HL-60 (cell line): Measurements from ENCODE around the gene PRRT1B.

Source experiments
- DNase-seq, 2 experiments: peaks; one replicate each; pipeline ENCODE4 v3.0.0-alpha.2; 2010 to 2020; ENCODE audit warnings: low read depth in 1 of 2, low spot score in 1 of 2
- H3K27ac ChIP-seq: fragments of 250-450 bp; sonication (Bioruptor Pico); replicated peaks from 2 replicates; pipeline ENCODE4 v1.5.1; 2020; ENCODE audit warnings: mild to moderate bottlenecking, moderate library complexity
- H3K27me3 ChIP-seq: fragments of 250-450 bp; sonication (Bioruptor Pico); 2 replicates; pipeline ENCODE4 v1.5.1; 2021; ENCODE audit warnings: mild to moderate bottlenecking, moderate library complexity; ENCODE audit not compliant: insufficient read depth, poor library complexity, severe bottlenecking
- H3K4me3 ChIP-seq: replicated peaks from 2 replicates; pipeline ENCODE4 v1.5.1; 2011; ENCODE audit warnings: mild to moderate bottlenecking, control low read depth, low read length; ENCODE audit not compliant: insufficient read depth
- GABPA ChIP-seq: IDR thresholded peaks from 2 replicates; pipeline ENCODE4 v1.6.1; 2012; ENCODE audit warnings: low read depth
- POLR2AphosphoS5 ChIP-seq: IDR thresholded peaks from 2 replicates; pipeline ENCODE4 v1.6.1; 2012; ENCODE audit warnings: low read depth
- SPI1 ChIP-seq: IDR thresholded peaks from 2 replicates; pipeline ENCODE4 v1.6.1; 2012; ENCODE audit warnings: low read depth, mild to moderate bottlenecking, borderline replicate concordance
- TF ChIP-seq, protein P1 (sequence below): IDR thresholded peaks from 2 replicates; pipeline ENCODE4 v1.6.1; 2012; ENCODE audit warnings: low read depth; ENCODE audit not compliant: insufficient replicate concordance
- TF ChIP-seq, protein P2 (sequence below): IDR thresholded peaks from one replicate; pipeline ENCODE4 v1.5.1; 2011; ENCODE audit warnings: low read length, control low read depth, inconsistent platforms; ENCODE audit not compliant: insufficient read depth

The PRRT1B gene

GRCh38 chr9:131534721-131535237 lies 10.5 kb upstream of the PRRT1B start:
- DNase-seq = no peak
- Histone ChIP-seq H3K27ac (no peak overlapping the region), H3K27me3 (no peaks in the 10 kb centered on the region), H3K4me3 (no peak overlapping the region)
- TF ChIP-seq POLR2AphosphoS5 = no peak
- TF ChIP-seq, protein P1, sequence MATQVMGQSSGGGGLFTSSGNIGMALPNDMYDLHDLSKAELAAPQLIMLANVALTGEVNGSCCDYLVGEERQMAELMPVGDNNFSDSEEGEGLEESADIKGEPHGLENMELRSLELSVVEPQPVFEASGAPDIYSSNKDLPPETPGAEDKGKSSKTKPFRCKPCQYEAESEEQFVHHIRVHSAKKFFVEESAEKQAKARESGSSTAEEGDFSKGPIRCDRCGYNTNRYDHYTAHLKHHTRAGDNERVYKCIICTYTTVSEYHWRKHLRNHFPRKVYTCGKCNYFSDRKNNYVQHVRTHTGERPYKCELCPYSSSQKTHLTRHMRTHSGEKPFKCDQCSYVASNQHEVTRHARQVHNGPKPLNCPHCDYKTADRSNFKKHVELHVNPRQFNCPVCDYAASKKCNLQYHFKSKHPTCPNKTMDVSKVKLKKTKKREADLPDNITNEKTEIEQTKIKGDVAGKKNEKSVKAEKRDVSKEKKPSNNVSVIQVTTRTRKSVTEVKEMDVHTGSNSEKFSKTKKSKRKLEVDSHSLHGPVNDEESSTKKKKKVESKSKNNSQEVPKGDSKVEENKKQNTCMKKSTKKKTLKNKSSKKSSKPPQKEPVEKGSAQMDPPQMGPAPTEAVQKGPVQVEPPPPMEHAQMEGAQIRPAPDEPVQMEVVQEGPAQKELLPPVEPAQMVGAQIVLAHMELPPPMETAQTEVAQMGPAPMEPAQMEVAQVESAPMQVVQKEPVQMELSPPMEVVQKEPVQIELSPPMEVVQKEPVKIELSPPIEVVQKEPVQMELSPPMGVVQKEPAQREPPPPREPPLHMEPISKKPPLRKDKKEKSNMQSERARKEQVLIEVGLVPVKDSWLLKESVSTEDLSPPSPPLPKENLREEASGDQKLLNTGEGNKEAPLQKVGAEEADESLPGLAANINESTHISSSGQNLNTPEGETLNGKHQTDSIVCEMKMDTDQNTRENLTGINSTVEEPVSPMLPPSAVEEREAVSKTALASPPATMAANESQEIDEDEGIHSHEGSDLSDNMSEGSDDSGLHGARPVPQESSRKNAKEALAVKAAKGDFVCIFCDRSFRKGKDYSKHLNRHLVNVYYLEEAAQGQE = no peak
- TF ChIP-seq SPI1 = no peak
- TF ChIP-seq GABPA = no peak

- no peak for DNase-seq
- Histone ChIP-seq H3K27ac (no peak overlapping the region), H3K4me3 (no peak overlapping the region), H3K27me3 (no peaks in the 10 kb centered on the region)
- TF ChIP-seq, protein P1 = no peak
- TF ChIP-seq POLR2AphosphoS5 = no peak
- TF ChIP-seq, protein P2, sequence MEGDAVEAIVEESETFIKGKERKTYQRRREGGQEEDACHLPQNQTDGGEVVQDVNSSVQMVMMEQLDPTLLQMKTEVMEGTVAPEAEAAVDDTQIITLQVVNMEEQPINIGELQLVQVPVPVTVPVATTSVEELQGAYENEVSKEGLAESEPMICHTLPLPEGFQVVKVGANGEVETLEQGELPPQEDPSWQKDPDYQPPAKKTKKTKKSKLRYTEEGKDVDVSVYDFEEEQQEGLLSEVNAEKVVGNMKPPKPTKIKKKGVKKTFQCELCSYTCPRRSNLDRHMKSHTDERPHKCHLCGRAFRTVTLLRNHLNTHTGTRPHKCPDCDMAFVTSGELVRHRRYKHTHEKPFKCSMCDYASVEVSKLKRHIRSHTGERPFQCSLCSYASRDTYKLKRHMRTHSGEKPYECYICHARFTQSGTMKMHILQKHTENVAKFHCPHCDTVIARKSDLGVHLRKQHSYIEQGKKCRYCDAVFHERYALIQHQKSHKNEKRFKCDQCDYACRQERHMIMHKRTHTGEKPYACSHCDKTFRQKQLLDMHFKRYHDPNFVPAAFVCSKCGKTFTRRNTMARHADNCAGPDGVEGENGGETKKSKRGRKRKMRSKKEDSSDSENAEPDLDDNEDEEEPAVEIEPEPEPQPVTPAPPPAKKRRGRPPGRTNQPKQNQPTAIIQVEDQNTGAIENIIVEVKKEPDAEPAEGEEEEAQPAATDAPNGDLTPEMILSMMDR = no peak
- no peak for TF ChIP-seq SPI1
- no peak for TF ChIP-seq GABPA
These were observed 7.4 kb upstream of the PRRT1B start for GRCh38 chr9:131537946-131538345.

- Histone ChIP-seq H3K27me3 (no peaks in the 10 kb centered on the region), H3K27ac (no peak overlapping the region), H3K4me3 (no peak overlapping the region)
- no peak for TF ChIP-seq POLR2AphosphoS5
- TF ChIP-seq GABPA = no peak
- TF ChIP-seq, protein P1 = no peak
- TF ChIP-seq, protein P2 = no peak
- TF ChIP-seq SPI1 = no peak
- DNase-seq = no peak
These were observed 6.0 kb upstream of the PRRT1B start for GRCh38 chr9:131539223-131539923.
